ENCODE measurements around the gene NPC1.

GRCh38 chr18:23531912-23532311 lies 54.4 kb downstream of the NPC1 start:
- no peak for TF ChIP-seq POLR2A (IDR thresholded peaks at IDR 0.05)
- TF ChIP-seq, protein P1, sequence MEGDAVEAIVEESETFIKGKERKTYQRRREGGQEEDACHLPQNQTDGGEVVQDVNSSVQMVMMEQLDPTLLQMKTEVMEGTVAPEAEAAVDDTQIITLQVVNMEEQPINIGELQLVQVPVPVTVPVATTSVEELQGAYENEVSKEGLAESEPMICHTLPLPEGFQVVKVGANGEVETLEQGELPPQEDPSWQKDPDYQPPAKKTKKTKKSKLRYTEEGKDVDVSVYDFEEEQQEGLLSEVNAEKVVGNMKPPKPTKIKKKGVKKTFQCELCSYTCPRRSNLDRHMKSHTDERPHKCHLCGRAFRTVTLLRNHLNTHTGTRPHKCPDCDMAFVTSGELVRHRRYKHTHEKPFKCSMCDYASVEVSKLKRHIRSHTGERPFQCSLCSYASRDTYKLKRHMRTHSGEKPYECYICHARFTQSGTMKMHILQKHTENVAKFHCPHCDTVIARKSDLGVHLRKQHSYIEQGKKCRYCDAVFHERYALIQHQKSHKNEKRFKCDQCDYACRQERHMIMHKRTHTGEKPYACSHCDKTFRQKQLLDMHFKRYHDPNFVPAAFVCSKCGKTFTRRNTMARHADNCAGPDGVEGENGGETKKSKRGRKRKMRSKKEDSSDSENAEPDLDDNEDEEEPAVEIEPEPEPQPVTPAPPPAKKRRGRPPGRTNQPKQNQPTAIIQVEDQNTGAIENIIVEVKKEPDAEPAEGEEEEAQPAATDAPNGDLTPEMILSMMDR (IDR thresholded peaks at IDR 0.05 in 4 of 5, conservative IDR thresholded peaks at IDR 0.05 in 1 of 5), result no peak
